Hepatocyte (in vitro differentiated cells): ENCODE data around the gene PRKAG2. TPM values are rescaled to one million over a fixed set of nuclear protein-coding genes. Genes with fewer than 3 reads are reported as not detected.

ENCODE experiments used
- DNase-seq: peaks from one replicate; pipeline ENCODE4 v3.0.0-alpha.2; 2016; ENCODE audit warnings: low spot score
- H2AFZ ChIP-seq: fragments of 200-600 bp; sonication (generic); 2 replicates; pipeline ENCODE4 v1.6.0; 2016; ENCODE audit warnings: antibody characterized with exemption, mild to moderate bottlenecking
- H3K27ac ChIP-seq: fragments of 200-600 bp; sonication (generic); 2 replicates; pipeline ENCODE4 v1.5.1; 2016; ENCODE audit warnings: mild to moderate bottlenecking
- H3K27me3 ChIP-seq: fragments of 200-600 bp; sonication (generic); 2 replicates; pipeline ENCODE4 v1.6.1; 2016
- H3K36me3 ChIP-seq: fragments of 200-600 bp; sonication (generic); replicated peaks from 2 replicates; pipeline ENCODE4 v1.5.1; 2016; ENCODE audit warnings: low read depth; ENCODE audit not compliant: insufficient read depth
- H3K4me1 ChIP-seq: fragments of 200-600 bp; sonication (generic); 2 replicates; pipeline ENCODE4 v1.5.1; 2016; ENCODE audit warnings: mild to moderate bottlenecking, moderate library complexity; ENCODE audit not compliant: insufficient read depth
- H3K4me2 ChIP-seq: fragments of 200-600 bp; sonication (generic); 2 replicates; pipeline ENCODE4 v1.6.0; 2016
- H3K4me3 ChIP-seq: fragments of 200-600 bp; sonication (generic); 2 replicates; pipeline ENCODE4 v1.5.1; 2016; ENCODE audit warnings: mild to moderate bottlenecking
- H3K79me2 ChIP-seq: fragments of 200-600 bp; sonication (generic); 2 replicates; pipeline ENCODE4 v1.6.0; 2017; ENCODE audit warnings: mild to moderate bottlenecking
- H3K9me2 ChIP-seq: fragments of 200-600 bp; sonication (generic); replicated peaks from 2 replicates; pipeline ENCODE4 v1.6.0; 2017; ENCODE audit warnings: mild to moderate bottlenecking; ENCODE audit not compliant: insufficient read depth
- H3K9me3 ChIP-seq: fragments of 200-600 bp; sonication (generic); 2 replicates; pipeline ENCODE4 v1.5.1; 2016; ENCODE audit warnings: low read depth, mild to moderate bottlenecking
- H4K20me1 ChIP-seq: fragments of 200-600 bp; sonication (generic); 2 replicates; pipeline ENCODE4 v1.6.0; 2016; ENCODE audit warnings: mild to moderate bottlenecking; ENCODE audit not compliant: insufficient read depth, poor library complexity, severe bottlenecking
- CTCF ChIP-seq: fragments of 200-600 bp; sonication (generic); IDR thresholded peaks from 2 replicates; pipeline ENCODE4 v1.5.1; 2016; ENCODE audit warnings: antibody characterized with exemption, mild to moderate bottlenecking; ENCODE audit not compliant: poor library complexity
- EZH2 ChIP-seq: fragments of 200-600 bp; sonication (generic); IDR thresholded peaks from 2 replicates; pipeline ENCODE4 v1.6.1; 2016; ENCODE audit warnings: antibody characterized with exemption, mild to moderate bottlenecking, borderline replicate concordance
- EZH2phosphoT487 ChIP-seq: fragments of 200-600 bp; sonication (generic); IDR thresholded peaks from one replicate; pipeline ENCODE4 v1.6.1; 2018; ENCODE audit warnings: antibody characterized with exemption, mild to moderate bottlenecking, low read depth, moderate library complexity; ENCODE audit not compliant: unreplicated experiment, severe bottlenecking
- WGBS: methylation state at CpG from one replicate; pipeline ENCODE4 v1.1.6; 2016; ENCODE audit warnings: low lambda C conversion rate; ENCODE audit errors: missing lambda C conversion rate; 5-methylcytosine and 5-hydroxymethylcytosine counted together
- polyA plus RNA-seq: library from polyadenylated mRNA; unstranded; fragments of >200 nt; fragmentation: Nextera tagmentation; extraction: Ambion mirVana; gene quantifications from 2 replicates; pipeline ENCODE4 v1.2.1, GENCODE V29; 2016
- total RNA-seq: library from RNA; depleted of rRNA; stranded (reverse); fragments of >200 nt; gene quantifications from 2 replicates; pipeline ENCODE4 v1.2.3, GENCODE V29; 2014

Gene PRKAG2
- total and polyA plus RNA-seq, 2 experiments from 2014 or later = 17.8 to 23.4 TPM

- Histone ChIP-seq H3K4me2 (no peak overlapping the region), H3K4me1 (peaks cover 18% of the 10 kb centered on the region), H2AFZ (no peak overlapping the region), H3K27ac (no peak overlapping the region), H3K79me2 (no peaks in the 10 kb centered on the region), H3K36me3 (no peaks in the 10 kb centered on the region), H3K4me3 (no peak overlapping the region), H3K9me2 (no peaks in the 10 kb centered on the region), H3K27me3 (no peaks in the 10 kb centered on the region), H3K9me3 (no peaks in the 10 kb centered on the region), H4K20me1 (no peaks in the 10 kb centered on the region)
- TF ChIP-seq EZH2 = no peak
- TF ChIP-seq CTCF = no peak
- TF ChIP-seq EZH2phosphoT487 = no peak
- WGBS = 91% methylated on average over 22 of the region's 23 CpGs
- no peak for DNase-seq
Measured at GRCh38 chr7:151725844-151726651, 150.9 kb downstream of the PRKAG2 start.

- no peaks in the 10 kb centered on the region for H3K36me3 ChIP-seq
- no peak overlapping the region for H3K4me2 ChIP-seq
- H3K27me3 ChIP-seq = no peaks in the 10 kb centered on the region
- no peak overlapping the region for H2AFZ ChIP-seq
- peaks cover 19% of the 10 kb centered on the region for H3K4me1 ChIP-seq
- H3K27ac ChIP-seq = no peak overlapping the region
- DNase-seq = no peak
- H3K4me3 ChIP-seq = no peak overlapping the region
- no peak for TF ChIP-seq EZH2phosphoT487
- H3K9me3 ChIP-seq = no peaks in the 10 kb centered on the region
- no peaks in the 10 kb centered on the region for H3K79me2 ChIP-seq
- no peaks in the 10 kb centered on the region for H4K20me1 ChIP-seq
- H3K9me2 ChIP-seq = no peaks in the 10 kb centered on the region
- 96% methylated on average over 22 of the region's 22 CpGs for WGBS
Measured at GRCh38 chr7:151724920-151725584, 151.9 kb downstream of the PRKAG2 start.

GRCh38 chr7:151724250-151724915 lies 152.5 kb downstream of the PRKAG2 start:
- DNase-seq = no peak
- H2AFZ ChIP-seq = no peak overlapping the region
- 96% methylated on average over 29 of the region's 29 CpGs for WGBS
- H4K20me1 ChIP-seq = no peaks in the 10 kb centered on the region
- no peak overlapping the region for H3K27ac ChIP-seq
- no peak overlapping the region for H3K4me2 ChIP-seq
- no peaks in the 10 kb centered on the region for H3K9me3 ChIP-seq
- H3K4me1 ChIP-seq = peaks cover 19% of the 10 kb centered on the region
- H3K36me3 ChIP-seq = no peaks in the 10 kb centered on the region
- no peaks in the 10 kb centered on the region for H3K27me3 ChIP-seq
- H3K9me2 ChIP-seq = no peaks in the 10 kb centered on the region
- no peak overlapping the region for H3K4me3 ChIP-seq
- TF ChIP-seq CTCF (no peak), EZH2phosphoT487 (no peak), EZH2 (no peak)
- no peaks in the 10 kb centered on the region for H3K79me2 ChIP-seq

- Histone ChIP-seq H3K9me3 (no peaks in the 10 kb centered on the region), H3K36me3 (no peaks in the 10 kb centered on the region), H4K20me1 (no peaks in the 10 kb centered on the region), H3K4me2 (no peak overlapping the region), H2AFZ (no peak overlapping the region), H3K79me2 (no peaks in the 10 kb centered on the region), H3K27ac (no peak overlapping the region), H3K9me2 (no peaks in the 10 kb centered on the region), H3K27me3 (no peaks in the 10 kb centered on the region), H3K4me1 (peaks cover 19% of the 10 kb centered on the region), H3K4me3 (no peak overlapping the region)
- TF ChIP-seq EZH2phosphoT487 = no peak
- TF ChIP-seq EZH2 = no peak
- TF ChIP-seq CTCF = no peak
- no peak for DNase-seq
- 96% methylated on average over 12 of the region's 12 CpGs for WGBS
Measured at GRCh38 chr7:151723321-151723720, 153.6 kb downstream of the PRKAG2 start.
